Gastroesophageal sphincter (tissue), 3 donors: Measurements from ENCODE around the gene OMP.

Source experiments
- CTCF ChIP-seq, 4 experiments: fragments of 200-600 bp in 2 of 4; fragments of 450-650 bp in 2 of 4; sonication (generic) in 1 of 4; IDR thresholded peaks; one replicate each; pipeline ENCODE4 v1.5.1; 2017 to 2019; ENCODE audit warnings: antibody characterized with exemption in 4 of 4, mild to moderate bottlenecking in 2 of 4, moderate library complexity in 2 of 4
- POLR2A ChIP-seq, 2 donors: fragments of 450-650 bp; IDR thresholded peaks; one replicate each; pipeline ENCODE4 v1.6.1; 2017; ENCODE audit warnings: antibody characterized with exemption in 2 of 2, mild to moderate bottlenecking in 2 of 2, moderate library complexity in 1 of 2

GRCh38 chr11:77126861-77127234, 24.2 kb downstream of the OMP start:
- no peak for TF ChIP-seq CTCF (IDR thresholded peaks at IDR 0.05)
- no peak for TF ChIP-seq POLR2A (IDR thresholded peaks at IDR 0.05)
